Endometrial microvascular endothelial cells (primary cell): ENCODE data around the gene NFKBIE. TPM values are rescaled to one million over a fixed set of nuclear protein-coding genes. Genes with fewer than 3 reads are reported as not detected.

Experiments used
- in situ Hi-C: cut with HindIII; loops from 2 replicates; pipeline ENCODE4 v1.10.0; 2017; ENCODE audit warnings: low sequenced_read_pairs, low pct_unique_long_range_greater_than_20kb; ENCODE audit errors: inconsistent ontology term
- total RNA-seq: library from RNA; depleted of rRNA; stranded (reverse); fragments of >200 nt; gene quantifications from one replicate; pipeline ENCODE4 v1.2.3, GENCODE V29; 2015; ENCODE audit errors: inconsistent ontology term

Gene NFKBIE
- total RNA-seq, 1 donor from 2014 or later: 47.3 TPM

DNA sequence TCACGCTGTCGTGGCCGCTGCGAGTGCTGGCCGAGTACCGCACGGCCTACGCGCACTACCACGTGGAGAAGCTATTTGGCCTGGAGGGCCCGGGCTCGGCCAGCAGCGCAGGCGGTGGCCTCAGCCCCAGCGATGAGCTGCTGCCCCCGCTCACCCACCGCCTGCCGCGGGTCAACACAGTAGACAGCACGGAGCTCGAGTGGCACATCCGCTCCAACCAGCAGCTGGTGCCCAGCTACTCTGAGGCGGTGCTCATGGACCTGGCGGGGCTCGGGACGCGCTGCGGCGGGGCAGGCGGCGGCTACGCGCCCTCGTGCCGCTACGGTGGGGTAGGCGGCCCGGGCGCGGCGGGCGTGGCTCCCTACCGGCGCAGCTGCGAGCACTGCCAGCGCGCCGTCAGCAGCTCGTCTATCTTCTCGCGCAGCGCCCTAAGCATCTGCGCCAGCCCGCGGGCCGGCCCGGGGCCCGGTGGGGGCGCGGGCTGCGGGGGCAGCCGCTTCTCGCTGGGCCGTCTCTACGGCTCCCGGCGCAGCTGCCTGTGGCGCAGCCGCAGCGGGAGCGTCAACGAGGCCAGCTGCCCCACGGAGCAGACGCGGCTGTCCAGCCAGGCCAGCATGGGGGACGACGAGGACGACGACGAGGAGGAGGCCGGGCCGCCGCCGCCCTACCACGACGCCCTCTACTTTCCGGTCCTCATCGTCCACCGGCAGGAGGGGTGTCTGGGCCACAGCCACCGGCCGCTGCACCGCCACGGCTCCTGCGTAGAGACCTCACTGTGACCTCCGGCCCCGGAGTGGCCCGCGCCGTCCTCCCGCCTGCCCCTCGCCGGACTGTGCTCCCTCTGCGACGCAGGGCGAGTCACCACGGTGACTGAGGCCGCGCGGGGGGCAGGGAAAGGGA is 10.6 kb upstream of the NFKBIE start:
- in situ Hi-C loops: no loop called here

DNA sequence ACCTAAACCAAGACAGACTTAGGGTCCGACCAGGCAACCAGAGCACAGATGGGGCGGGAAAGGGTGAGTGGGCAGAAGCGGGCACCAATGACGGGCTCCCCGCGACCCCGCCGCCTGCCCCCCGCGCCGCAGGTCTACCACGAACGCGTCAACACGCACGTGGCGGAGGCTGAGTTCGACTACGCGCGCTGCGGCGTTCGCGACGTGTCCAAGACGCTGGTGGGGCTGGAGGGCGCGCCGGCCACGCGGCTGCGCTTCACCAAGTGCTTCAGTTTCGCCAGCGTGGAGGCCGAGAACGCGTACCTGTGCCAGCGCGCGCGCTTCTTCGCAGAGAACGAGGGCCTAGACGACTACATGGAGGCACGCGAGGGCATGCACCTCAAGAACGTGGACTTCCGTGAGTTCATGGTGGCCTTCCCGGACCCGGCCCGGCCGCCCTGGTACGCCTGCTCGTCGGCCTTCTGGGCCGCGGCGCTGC is 10.0 kb upstream of the NFKBIE start:
- in situ Hi-C loops: no loop called here

DNA sequence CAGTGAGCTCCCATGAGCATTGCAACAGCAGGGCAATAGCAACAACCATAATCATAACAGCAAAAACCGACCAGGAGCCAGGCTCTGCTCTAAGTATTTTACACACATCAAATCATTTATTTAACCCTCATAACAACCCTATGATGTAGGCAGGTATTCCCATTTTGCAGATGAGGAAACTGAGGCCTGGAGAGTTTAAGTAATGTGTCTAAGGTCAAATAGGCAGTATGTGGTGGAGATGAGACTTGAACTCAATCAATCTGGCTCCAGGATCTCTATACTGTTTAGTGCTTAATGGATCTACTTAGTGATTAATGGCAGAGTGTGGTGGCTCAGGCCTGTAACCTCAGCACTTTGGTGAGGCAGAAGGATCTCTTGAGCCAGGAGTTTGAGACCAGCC is 8.3 kb upstream of the NFKBIE start:
- in situ Hi-C loops: no loop called here

DNA sequence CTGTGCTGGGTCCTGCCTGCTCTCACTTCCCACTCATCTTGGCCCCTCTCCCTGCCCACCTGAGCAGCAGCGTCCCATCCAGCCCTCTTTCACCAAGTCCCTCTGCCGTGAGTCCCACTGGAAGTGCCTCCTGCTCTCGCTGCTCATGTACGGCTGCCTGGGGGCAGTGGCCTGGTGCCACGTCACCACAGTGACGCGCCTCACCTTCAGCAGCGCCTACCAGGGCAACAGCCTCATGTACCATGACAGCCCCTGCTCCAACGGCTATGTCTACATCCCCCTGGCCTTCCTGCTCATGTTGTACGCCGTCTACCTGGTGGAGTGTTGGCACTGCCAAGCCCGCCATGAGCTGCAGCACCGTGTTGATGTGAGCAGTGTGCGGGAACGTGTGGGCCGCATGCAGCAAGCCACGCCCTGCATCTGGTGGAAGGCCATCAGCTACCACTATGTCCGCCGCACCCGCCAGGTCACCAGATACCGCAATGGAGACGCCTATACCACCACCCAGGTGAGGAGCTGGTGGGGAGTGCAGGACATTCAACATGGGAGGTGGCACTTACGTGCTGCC is 7.7 kb upstream of the NFKBIE start:
- in situ Hi-C loops: no loop called here

- in situ Hi-C loops: no loop called here
Measured at GRCh38 chr6:44272529-44272928, 7.2 kb upstream of the NFKBIE start.

DNA sequence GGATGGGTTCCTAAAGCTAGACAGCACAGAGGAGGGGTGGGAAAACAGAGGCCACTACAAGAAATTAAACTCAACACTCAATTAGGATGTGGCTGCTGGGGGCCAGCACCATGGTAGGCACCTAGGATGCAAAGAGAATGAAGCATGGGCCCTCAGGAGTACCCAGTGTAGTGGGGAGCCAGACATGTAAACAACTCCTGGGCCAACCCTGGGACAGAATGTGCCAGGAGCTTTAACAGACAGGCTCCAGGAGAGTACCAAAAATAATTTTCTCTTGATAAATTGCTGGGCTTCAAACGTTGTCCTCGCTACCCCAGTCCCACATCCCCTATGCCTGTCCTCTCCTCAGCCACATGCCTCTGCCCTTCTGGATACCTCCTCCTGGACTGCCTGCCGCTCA is 6.6 kb upstream of the NFKBIE start:
- in situ Hi-C loops: no loop called here

DNA sequence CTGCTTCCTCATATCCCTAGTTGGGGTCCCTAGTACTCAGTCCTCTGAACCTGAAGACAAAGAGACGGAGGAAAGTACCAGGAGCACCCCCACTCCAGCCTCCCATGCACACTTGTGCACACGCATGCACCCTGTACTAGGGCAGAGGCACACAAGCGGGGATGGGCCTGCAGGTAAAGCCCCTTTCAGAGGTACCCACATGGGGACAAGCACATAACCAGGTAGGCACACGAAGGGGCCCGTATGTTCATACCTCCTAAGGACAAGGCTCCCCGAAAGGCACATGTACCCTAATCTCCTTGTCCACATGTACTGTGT is 6.0 kb upstream of the NFKBIE start:
- in situ Hi-C loops: no loop called here

DNA sequence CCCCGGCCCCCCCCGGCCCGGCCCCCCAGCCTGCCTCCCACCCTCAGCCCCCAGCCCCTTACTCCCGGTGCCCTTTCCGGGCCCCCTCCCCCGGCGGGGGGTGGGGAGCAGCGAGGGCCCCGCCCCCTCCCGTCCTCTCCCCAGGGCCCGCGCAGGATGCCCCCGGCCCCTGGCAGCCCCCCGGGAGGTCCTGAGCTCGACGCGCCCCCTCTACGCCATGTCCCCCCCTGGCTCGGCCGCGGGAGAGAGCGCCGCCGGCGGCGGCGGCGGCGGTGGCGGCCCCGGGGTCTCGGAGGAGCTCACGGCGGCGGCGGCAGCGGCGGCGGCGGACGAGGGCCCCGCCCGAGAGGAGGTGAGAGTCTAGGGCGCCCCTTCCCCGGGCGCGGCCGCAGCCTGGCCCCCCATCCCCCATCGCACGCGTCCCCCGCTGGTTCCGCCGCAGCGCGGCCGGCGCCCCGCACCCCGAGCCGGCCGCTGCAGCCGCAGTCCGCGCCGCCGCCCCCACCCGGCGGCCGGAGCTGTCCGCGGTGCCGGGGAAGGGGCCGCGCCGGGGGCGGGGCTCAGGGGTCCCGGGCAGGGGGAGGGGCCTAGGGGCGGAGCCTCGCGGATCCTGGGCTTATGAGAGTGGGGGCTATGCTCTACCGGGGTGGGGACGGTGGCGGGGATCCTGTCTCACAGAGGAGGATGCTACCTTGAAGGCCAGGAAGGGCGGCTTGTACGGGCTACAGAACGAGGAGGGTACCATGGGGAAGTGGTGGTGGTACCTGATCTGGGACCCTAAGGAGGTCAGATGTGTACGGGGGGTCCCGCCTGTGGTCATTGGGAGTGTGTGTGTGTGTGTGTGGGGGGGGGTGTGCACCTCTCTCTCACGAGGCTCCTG is 5.4 kb upstream of the NFKBIE start:
- in situ Hi-C loops: no loop called here

- in situ Hi-C loops: no loop called here
Measured at GRCh38 chr6:44269921-44270525, 4.7 kb upstream of the NFKBIE start, which contains the start of gene TMEM151B. TMEM151B (plus strand) TSS chr6:44270450; CDS start chr6:44270743, 293 bp downstream.

DNA sequence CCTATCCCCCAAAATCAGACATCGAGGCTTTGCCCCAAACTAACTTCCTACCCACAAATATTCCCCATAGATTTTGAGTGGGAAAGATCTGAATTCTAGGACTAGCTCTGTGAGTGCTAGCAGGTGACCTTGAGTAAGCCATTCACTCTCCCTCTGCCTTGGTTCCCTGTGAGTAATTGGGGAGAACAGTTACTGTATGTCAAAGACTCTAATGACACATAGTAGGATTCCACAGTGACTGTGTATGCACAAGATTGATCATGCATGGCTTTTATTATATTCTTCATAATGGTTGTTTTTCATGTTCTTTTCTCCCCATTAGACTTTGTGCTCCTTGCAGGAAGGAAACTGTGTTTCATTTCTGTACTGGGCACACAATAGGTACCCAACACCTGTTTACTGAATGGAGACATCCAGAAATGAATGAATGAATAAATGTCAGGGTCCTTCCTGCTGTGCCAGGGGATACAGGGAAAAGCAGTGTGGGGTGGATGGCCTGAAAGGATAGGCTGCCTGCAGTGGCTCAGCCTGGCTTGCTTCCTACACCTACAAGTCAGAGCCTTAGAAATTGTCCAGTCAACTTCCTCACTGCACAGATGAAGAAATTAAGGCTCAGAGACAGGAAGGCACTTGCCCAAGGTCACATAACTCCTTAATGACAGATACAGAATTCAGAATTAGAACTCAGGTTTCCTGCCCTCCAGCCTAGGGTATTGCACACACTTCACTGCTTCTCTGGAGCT is 4.0 kb upstream of the NFKBIE start:
- in situ Hi-C loops: no loop called here

GRCh38 chr6:44268095-44268628 is 2.8 kb upstream of the NFKBIE start:
- in situ Hi-C loops: no loop called here

DNA sequence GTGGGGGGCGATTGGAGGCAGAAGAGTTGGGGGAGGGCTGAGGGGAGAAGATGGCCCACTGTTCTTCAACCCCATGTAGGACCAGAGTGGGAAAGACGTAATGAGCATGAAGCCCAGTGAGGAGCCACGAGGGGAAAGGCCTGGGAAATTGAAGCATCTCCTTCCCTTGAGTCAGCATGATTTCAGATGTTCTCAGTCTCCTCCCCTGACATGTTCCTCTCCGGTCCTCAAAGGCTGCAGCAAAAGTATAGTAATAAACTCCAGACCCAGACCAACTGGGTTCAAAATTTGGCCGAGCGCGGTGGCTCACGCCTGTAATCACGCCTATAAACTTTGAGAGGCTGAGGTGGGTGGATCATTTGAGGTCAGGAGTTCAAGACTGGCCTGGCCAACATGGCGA is 1.9 kb upstream of the NFKBIE start:
- in situ Hi-C loops: no loop called here

- in situ Hi-C loops: no loop called here
Measured at GRCh38 chr6:44266347-44266746, 996 bp upstream of the NFKBIE start.

DNA sequence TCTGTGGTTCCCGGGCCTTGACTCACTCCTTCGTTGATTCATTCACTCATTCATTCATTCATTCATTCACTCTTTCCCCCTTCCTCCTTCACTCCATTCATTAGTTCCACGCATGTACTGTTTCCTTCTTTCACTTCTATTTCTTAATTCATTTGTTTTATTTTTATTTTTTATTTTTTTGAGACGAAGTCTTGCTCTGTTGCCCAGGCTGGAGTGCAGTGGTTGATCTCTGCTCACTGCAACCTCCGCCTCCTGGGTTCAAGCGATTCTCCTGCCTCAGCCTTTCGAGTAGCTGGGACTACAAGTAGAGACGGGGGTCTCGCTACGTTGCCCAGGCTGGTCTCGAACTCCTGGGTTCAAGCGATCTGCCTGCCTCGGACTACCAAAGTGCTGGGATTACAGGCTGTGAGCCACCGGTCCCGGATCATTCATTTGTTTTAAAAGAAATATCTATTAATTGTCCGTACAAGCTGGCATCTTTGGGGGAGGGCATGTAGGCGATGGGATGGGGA is 427 bp upstream of the NFKBIE start:
- in situ Hi-C loops: no loop called here

DNA sequence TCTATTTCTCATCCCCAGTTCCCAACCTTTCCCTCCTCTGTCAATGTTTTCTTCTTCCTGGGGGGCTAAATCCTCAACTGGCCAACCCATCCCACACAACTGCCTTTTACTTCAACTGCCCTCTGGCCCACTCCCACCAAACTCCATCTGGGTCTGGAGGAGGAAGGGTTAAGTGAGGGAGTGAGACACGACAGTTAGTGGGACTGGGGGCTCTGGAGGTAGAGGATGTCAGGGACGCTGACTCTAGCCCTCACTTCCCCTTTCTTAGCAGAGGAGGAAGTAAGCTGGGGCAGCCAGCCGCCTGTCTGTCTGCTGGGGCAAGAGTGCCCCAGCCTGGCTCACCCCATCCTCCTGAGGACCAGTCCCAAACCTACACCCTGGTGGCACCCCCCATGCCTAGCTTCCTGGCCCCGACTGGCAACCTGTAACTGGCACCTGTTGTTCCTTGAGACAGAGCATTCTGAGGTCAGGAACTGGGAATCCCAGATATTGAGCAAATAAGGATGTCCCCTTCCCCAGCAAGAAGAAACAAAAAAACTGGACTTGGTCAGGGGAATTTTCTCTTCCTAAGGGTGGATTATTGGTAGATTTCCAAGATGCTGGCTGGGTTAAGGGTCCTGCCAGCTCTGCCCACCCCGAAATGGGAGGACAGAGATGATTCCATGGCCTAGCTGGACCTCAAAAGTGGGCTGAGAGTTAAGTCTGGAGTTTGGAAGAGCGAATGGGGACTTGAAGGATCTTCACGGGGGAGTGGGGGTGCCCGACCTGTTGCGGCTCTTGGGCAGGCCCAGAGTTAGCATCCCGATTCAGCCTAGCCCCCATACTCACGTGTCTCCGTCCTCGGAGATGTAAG is 971 bp downstream of the NFKBIE start:
- in situ Hi-C loops: no loop called here

DNA sequence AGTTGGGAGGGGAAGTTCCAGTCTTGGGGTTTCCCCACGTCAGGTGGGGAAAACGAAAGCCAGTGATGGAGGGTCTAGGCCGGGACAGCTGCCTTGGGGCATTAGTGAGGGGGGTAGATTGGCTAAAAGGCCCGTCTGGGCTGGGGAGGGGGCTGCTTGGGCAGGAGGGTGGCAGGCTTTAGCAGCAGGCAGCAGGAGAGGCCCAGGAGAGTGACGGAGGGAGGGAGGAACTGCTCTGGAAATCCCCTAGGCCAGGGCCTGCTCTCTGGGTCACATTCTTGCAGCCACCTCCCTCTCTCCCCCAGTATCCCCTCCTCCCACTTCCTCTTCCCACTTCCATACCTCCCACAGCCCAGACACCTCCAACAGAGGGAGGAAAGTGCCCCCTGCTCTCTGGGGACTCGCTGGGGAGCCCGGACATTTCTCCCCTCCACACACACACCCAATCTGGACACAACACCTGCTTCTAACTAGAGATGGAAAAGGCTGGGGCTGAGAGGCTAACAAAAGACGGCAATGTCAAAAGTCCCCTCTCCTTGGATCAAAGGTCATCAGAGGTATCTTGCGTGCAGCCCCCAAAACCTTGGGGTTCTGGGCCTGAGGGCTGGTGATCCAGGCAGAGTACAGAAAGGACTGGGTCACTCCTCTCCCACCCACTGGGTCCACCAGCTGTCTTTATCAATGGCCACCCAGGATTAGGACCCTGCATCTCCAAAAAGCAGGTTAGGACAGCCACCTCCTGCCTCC is 1.8 kb downstream of the NFKBIE start:
- in situ Hi-C loops: no loop called here
